Measurements from ENCODE around the gene TMEM126B. TPM values are rescaled to one million over a fixed set of nuclear protein-coding genes. Genes with fewer than 3 reads are reported as not detected.
"Not testable (repeated sequence)": the region's sequence is repeated elsewhere in the genome, so short reads cannot be mapped to it uniquely, and the experiment has no call there.

TMEM126B gene
- total RNA-seq, 1 donor from 2014 or later, result 36.4 TPM

DNA sequence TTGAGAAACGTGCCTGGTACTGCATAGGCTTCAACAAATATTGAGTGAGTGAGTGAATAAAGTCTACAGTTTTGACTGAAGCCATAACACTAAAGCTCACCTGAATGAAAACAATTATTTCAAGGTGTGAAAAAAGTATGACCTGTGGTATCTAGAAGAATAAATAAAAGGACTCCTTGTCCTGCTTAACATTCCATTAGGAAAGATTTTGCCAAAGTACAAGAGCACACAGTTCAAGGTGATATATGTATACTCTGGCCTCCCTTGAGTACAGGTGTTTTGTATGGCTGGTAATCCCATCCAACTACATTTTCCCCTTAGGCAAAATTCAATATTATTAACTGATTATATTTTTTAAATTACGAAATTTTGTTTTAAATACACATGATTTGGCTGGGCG lies 38.3 kb downstream of the TMEM126B start:
- peaks cover 15% of the 10 kb centered on the region for H3K4me1 Mint-ChIP-seq (ENCODE audit: low read depth)
- no peak for DNase-seq (ENCODE audit: low spot score, unreplicated experiment)
- H3K9me3 Mint-ChIP-seq (ENCODE audit: low read depth), result peaks cover 4% of the 10 kb centered on the region
- TF ChIP-seq CTCF (IDR thresholded peaks at IDR 0.05; ENCODE audit: unreplicated experiment), result no peak
- no peak overlapping the region for H3K27ac Mint-ChIP-seq
- H3K27me3 Mint-ChIP-seq, result no peaks in the 10 kb centered on the region
- H3K4me3 Mint-ChIP-seq (ENCODE audit: low read depth), result no peak overlapping the region
- H3K36me3 Mint-ChIP-seq (ENCODE audit: insufficient read depth), result peaks cover 6% of the 10 kb centered on the region

DNA sequence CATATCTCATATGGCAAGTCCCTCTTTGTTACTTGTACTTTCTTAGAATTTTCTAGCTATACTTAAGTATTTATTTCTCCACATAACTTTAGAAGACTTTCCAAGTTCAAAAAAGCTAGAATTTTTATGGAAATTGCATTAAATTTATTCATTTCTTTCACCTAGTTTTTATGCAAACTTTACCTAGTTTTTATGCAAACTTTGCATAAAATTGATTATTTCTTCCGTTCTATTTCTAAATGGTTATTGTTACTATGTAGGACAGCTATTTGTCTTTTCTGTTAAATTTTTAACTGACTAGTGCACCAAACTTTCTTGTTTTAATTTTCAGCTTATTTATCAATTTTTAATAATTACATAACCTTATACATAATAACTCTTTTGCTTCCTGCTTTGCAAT lies 39.8 kb downstream of the TMEM126B start:
- Mint-ChIP-seq H3K4me1 (ENCODE audit: low read depth) (peaks cover 7% of the 10 kb centered on the region), H3K4me3 (ENCODE audit: low read depth) (no peak overlapping the region), H3K27me3 (no peaks in the 10 kb centered on the region), H3K36me3 (ENCODE audit: insufficient read depth) (peaks cover 6% of the 10 kb centered on the region), H3K9me3 (ENCODE audit: low read depth) (peaks cover 4% of the 10 kb centered on the region), H3K27ac (no peak overlapping the region)
- DNase-seq (ENCODE audit: low spot score, unreplicated experiment), result no peak
- no peak for TF ChIP-seq CTCF (IDR thresholded peaks at IDR 0.05; ENCODE audit: unreplicated experiment)

GRCh38 chr11:85670949-85671663 lies 42.7 kb downstream of the TMEM126B start:
- H3K36me3 Mint-ChIP-seq (ENCODE audit: insufficient read depth); H3K9me3 Mint-ChIP-seq (ENCODE audit: low read depth); H3K27me3 Mint-ChIP-seq; H3K4me3 Mint-ChIP-seq (ENCODE audit: low read depth); H3K27ac Mint-ChIP-seq; H3K4me1 Mint-ChIP-seq (ENCODE audit: low read depth); DNase-seq (ENCODE audit: low spot score, unreplicated experiment): not testable (repeated sequence)

- H3K4me1 Mint-ChIP-seq (ENCODE audit: low read depth), result no peaks in the 10 kb centered on the region
Measured at GRCh38 chr11:85672105-85672902, 43.9 kb downstream of the TMEM126B start.

GRCh38 chr11:85673393-85673792 lies 45.0 kb downstream of the TMEM126B start:
- no peak for TF ChIP-seq CTCF (IDR thresholded peaks at IDR 0.05; ENCODE audit: unreplicated experiment)
- Mint-ChIP-seq H3K27ac (no peak overlapping the region), H3K4me1 (ENCODE audit: low read depth) (no peaks in the 10 kb centered on the region), H3K36me3 (ENCODE audit: insufficient read depth) (no peaks in the 10 kb centered on the region), H3K4me3 (ENCODE audit: low read depth) (no peak overlapping the region), H3K9me3 (ENCODE audit: low read depth) (peaks cover 4% of the 10 kb centered on the region), H3K27me3 (no peaks in the 10 kb centered on the region)
- DNase-seq (ENCODE audit: low spot score, unreplicated experiment), result no peak

More at GRCh38 chr11:85672105-85672902, 43.9 kb downstream of the TMEM126B start:
- H3K4me3 Mint-ChIP-seq (ENCODE audit: low read depth), result no peak overlapping the region
- peaks cover 4% of the 10 kb centered on the region for H3K9me3 Mint-ChIP-seq (ENCODE audit: low read depth)
- no peak for DNase-seq (ENCODE audit: low spot score, unreplicated experiment)
- no peaks in the 10 kb centered on the region for H3K36me3 Mint-ChIP-seq (ENCODE audit: insufficient read depth)
- H3K27ac Mint-ChIP-seq, result no peak overlapping the region
- TF ChIP-seq CTCF (IDR thresholded peaks at IDR 0.05; ENCODE audit: unreplicated experiment), result no peak
- no peaks in the 10 kb centered on the region for H3K27me3 Mint-ChIP-seq

Measured in progenitor cell of endocrine pancreas (in vitro differentiated cells).